Right atrium auricular region (tissue), 2 donors: ENCODE data around the gene ELAPOR2. TPM values are rescaled to one million over a fixed set of nuclear protein-coding genes. Genes with fewer than 3 reads are reported as not detected.
"Not testable (repeated sequence)": the region's sequence is repeated elsewhere in the genome, so short reads cannot be mapped to it uniquely, and the experiment has no call there.

Experiments
- DNase-seq: peaks from one replicate; pipeline ENCODE4 v3.0.0-alpha.2; 2019; ENCODE audit warnings: low spot score
- H3K27ac ChIP-seq, 2 donors: fragments of 200-600 bp; sonication (generic); 1 replicate in 1 of 2; 2 replicates in 1 of 2; pipeline ENCODE4 v1.5.1; 2016 to 2019
- H3K27me3 ChIP-seq, 2 donors: fragments of 200-600 bp; sonication (generic); one replicate each; pipeline versions ENCODE4 v1.5.1 to v1.6.0; 2017 to 2019
- H3K36me3 ChIP-seq: fragments of 200-600 bp; sonication (generic); one replicate; pipeline ENCODE4 v1.5.1; 2016
- H3K4me1 ChIP-seq, 2 donors: fragments of 200-600 bp; sonication (generic); one replicate each; pipeline versions ENCODE4 v1.5.1 to v1.6.0; 2017 to 2019
- H3K4me3 ChIP-seq, 2 donors: fragments of 200-600 bp; sonication (generic); 1 replicate in 1 of 2; 2 replicates in 1 of 2; pipeline ENCODE4 v1.5.1; 2017 to 2019; ENCODE audit warnings: mild to moderate bottlenecking in 1 of 2, moderate library complexity in 1 of 2
- H3K9me3 ChIP-seq, 2 donors: fragments of 200-600 bp; sonication (generic); one replicate each; pipeline ENCODE4 v1.5.1; 2019
- total RNA-seq, 2 donors: library from RNA; depleted of rRNA; stranded (reverse); fragments of >200 nt; gene quantifications; one replicate each; pipeline ENCODE4 v1.1.0, GENCODE V29; 2016
- TF ChIP-seq, protein P1 (sequence below), 2 donors: fragments of 200-600 bp; sonication (generic); IDR thresholded peaks; one replicate each; pipeline ENCODE4 v1.5.1; 2019; ENCODE audit warnings: antibody characterized with exemption in 2 of 2

ELAPOR2 gene
- total RNA-seq, 2 donors from 2014 or later, result 4.0 to 9.1 TPM

GRCh38 chr7:87056346-87056745 is 3.1 kb downstream of the ELAPOR2 start:
- TF ChIP-seq, protein P1, sequence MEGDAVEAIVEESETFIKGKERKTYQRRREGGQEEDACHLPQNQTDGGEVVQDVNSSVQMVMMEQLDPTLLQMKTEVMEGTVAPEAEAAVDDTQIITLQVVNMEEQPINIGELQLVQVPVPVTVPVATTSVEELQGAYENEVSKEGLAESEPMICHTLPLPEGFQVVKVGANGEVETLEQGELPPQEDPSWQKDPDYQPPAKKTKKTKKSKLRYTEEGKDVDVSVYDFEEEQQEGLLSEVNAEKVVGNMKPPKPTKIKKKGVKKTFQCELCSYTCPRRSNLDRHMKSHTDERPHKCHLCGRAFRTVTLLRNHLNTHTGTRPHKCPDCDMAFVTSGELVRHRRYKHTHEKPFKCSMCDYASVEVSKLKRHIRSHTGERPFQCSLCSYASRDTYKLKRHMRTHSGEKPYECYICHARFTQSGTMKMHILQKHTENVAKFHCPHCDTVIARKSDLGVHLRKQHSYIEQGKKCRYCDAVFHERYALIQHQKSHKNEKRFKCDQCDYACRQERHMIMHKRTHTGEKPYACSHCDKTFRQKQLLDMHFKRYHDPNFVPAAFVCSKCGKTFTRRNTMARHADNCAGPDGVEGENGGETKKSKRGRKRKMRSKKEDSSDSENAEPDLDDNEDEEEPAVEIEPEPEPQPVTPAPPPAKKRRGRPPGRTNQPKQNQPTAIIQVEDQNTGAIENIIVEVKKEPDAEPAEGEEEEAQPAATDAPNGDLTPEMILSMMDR (IDR thresholded peaks at IDR 0.05), result no peak
- DNase-seq, result no peak
- Histone ChIP-seq H3K27ac (peak overlapping the region in 1 of 2 donors; percentile 36), H3K27me3 (no peaks in the 10 kb centered on the region), H3K4me3 (no peak overlapping the region), H3K36me3 (no peaks in the 10 kb centered on the region), H3K4me1 (peaks cover 0 to 19% of the 10 kb centered on the region in 2 donors), H3K9me3 (no peaks in the 10 kb centered on the region)

- TF ChIP-seq, protein P1 (IDR thresholded peaks at IDR 0.05), result no peak
- no peaks in the 10 kb centered on the region for H3K4me1 ChIP-seq
These were observed 10.6 kb downstream of the ELAPOR2 start for GRCh38 chr7:87048839-87049238.

GRCh38 chr7:87046456-87046855 is 13.0 kb downstream of the ELAPOR2 start:
- Histone ChIP-seq H3K27ac (no peak overlapping the region), H3K9me3 (no peaks in the 10 kb centered on the region), H3K4me1 (no peaks in the 10 kb centered on the region), H3K27me3 (no peaks in the 10 kb centered on the region), H3K36me3 (no peaks in the 10 kb centered on the region), H3K4me3 (no peak overlapping the region)
- DNase-seq, result no peak
- TF ChIP-seq, protein P1 (IDR thresholded peaks at IDR 0.05), result no peak

More at GRCh38 chr7:87048839-87049238, 10.6 kb downstream of the ELAPOR2 start:
- Histone ChIP-seq H3K4me3 (no peak overlapping the region), H3K27ac (no peak overlapping the region), H3K27me3 (no peaks in the 10 kb centered on the region), H3K36me3 (no peaks in the 10 kb centered on the region), H3K9me3 (no peaks in the 10 kb centered on the region)
- DNase-seq, result no peak

- DNase-seq, H3K27ac ChIP-seq, H3K27me3 ChIP-seq, H3K4me1 ChIP-seq, H3K36me3 ChIP-seq, H3K4me3 ChIP-seq, H3K9me3 ChIP-seq: not testable (repeated sequence)
These were observed 14.7 kb downstream of the ELAPOR2 start for GRCh38 chr7:87044713-87045112.

- not testable (repeated sequence) for H3K9me3 ChIP-seq, H3K27ac ChIP-seq, H3K27me3 ChIP-seq, DNase-seq, H3K4me3 ChIP-seq, H3K4me1 ChIP-seq, H3K36me3 ChIP-seq
These were observed 17.9 kb downstream of the ELAPOR2 start for GRCh38 chr7:87041586-87041985.

DNA sequence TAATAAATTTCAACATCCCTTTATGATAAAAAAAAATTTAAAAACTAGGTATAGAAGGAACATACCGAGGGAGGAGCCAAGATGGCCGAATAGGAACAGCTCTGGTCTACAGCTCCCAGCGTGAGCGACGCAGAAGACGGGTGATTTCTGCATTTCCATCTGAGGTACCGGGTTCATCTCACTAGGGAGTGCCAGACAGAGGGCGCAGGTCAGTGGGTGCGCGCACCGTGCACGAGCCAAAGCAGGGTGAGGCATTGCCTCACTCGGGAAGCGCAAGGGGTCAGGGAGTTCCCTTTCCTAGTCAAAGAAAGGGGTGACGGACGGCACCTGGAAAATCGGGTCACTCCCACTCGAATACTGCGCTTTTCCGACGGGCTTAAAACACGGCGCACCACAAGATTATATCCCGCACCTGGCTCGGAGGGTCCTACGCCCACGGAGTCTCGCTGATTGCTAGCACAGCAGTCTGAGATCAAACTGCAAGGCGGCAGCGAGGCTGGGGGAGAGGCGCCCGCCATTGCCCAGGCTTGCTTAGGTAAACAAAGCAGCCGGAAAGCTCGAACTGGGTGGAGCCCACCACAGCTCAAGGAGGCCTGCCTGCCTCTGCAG is 19.7 kb downstream of the ELAPOR2 start:
- not testable (repeated sequence) for H3K4me1 ChIP-seq, H3K9me3 ChIP-seq, H3K27me3 ChIP-seq, H3K36me3 ChIP-seq, DNase-seq, H3K27ac ChIP-seq
- H3K4me3 ChIP-seq, result peak overlapping the region in 1 of 2 donors; percentile 29

DNA sequence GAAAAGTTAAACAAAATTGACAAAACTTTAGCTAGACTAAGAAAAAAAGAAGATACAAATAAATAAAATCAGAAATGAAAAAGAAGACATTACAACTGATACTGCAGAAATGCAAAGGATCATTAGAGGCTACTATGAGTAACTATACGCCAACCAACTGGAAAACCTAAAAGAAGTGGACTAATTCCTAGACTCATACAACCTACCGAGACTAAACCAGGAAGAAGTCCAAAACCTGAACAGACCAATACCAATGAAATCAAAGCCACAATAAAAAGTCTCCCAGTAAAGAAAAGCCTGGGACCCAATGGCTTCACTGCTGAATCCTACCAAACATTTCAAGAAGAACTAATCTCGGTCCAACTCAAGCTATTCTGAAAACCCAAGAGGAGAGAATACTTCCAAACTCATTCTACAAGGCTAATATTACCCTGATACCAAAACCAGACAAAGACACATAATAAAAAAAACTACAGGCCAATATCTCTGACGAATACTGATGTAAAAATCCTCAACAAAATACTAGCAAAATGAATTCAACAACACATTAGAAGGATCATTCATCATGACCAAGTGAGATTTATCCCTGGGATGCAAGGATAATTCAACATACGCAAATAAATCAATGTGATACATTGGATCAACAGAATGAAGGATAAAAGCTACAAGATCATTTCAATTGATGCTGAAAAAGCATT is 20.3 kb downstream of the ELAPOR2 start:
- H3K27me3 ChIP-seq, result no peaks in the 10 kb centered on the region
- TF ChIP-seq, protein P1 (IDR thresholded peaks at IDR 0.05), result no peak
- H3K36me3 ChIP-seq, result no peaks in the 10 kb centered on the region
- no peaks in the 10 kb centered on the region for H3K9me3 ChIP-seq
- peak overlapping the region in 1 of 2 donors; percentile 29 for H3K4me3 ChIP-seq
- no peaks in the 10 kb centered on the region for H3K4me1 ChIP-seq
- DNase-seq, result no peak
- H3K27ac ChIP-seq, result no peak overlapping the region
